GM18870 (cell line): ENCODE measurements around the gene ZFYVE1.
A peak's percentile ranks its signal among the peaks of the same experiment; 100 is the strongest.
"Not testable (repeated sequence)": the region's sequence is repeated elsewhere in the genome, so short reads cannot be mapped to it uniquely, and the experiment has no call there.

Experiments
- ATAC-seq: cut with Tn5 transposase; IDR thresholded peaks from one replicate; pipeline ENCODE4 v1.9.1; 2021; ENCODE audit warnings: moderate library complexity; ENCODE audit not compliant: unreplicated experiment

The ZFYVE1 gene

GRCh38 chr14:72961579-72962335 lies 65.1 kb downstream of the ZFYVE1 start:
- ATAC-seq = no peak

- ATAC-seq = not testable (repeated sequence)
Measured at GRCh38 chr14:72961016-72961415, 65.9 kb downstream of the ZFYVE1 start.

- ATAC-seq = no peak
Measured at GRCh38 chr14:72958548-72958947, 68.4 kb downstream of the ZFYVE1 start.

GRCh38 chr14:72957213-72957612 lies 69.7 kb downstream of the ZFYVE1 start:
- no peak for ATAC-seq

- ATAC-seq = not testable (repeated sequence)
Measured at GRCh38 chr14:72956741-72957140, 70.2 kb downstream of the ZFYVE1 start.

GRCh38 chr14:72952171-72952570 lies 74.7 kb downstream of the ZFYVE1 start:
- no peak for ATAC-seq

- no peak for ATAC-seq
Measured at GRCh38 chr14:72948481-72949138, 78.3 kb downstream of the ZFYVE1 start.

- ATAC-seq = no peak
Measured at GRCh38 chr14:72947366-72948160, 79.3 kb downstream of the ZFYVE1 start.

GRCh38 chr14:72946491-72946890 lies 80.4 kb downstream of the ZFYVE1 start:
- no peak for ATAC-seq

GRCh38 chr14:72945356-72946027 lies 81.4 kb downstream of the ZFYVE1 start:
- no peak for ATAC-seq

GRCh38 chr14:72943876-72944430 lies 83.0 kb downstream of the ZFYVE1 start:
- ATAC-seq = no peak

GRCh38 chr14:72942934-72943333 lies 84.0 kb downstream of the ZFYVE1 start:
- ATAC-seq = no peak

GRCh38 chr14:72941286-72941985 lies 85.5 kb downstream of the ZFYVE1 start:
- ATAC-seq = no peak

- no peak for ATAC-seq
Measured at GRCh38 chr14:72939630-72940029, 87.3 kb downstream of the ZFYVE1 start.

- no peak for ATAC-seq
Measured at GRCh38 chr14:72932893-72933292, 94.0 kb downstream of the ZFYVE1 start.

GRCh38 chr14:72929316-72930080 lies 97.4 kb downstream of the ZFYVE1 start:
- ATAC-seq = no peak

GRCh38 chr14:72928872-72929271 lies 98.0 kb downstream of the ZFYVE1 start:
- no peak for ATAC-seq

- peak; percentile 93 for ATAC-seq
Measured at GRCh38 chr14:72926292-72927028, 100.4 kb downstream of the ZFYVE1 start, which contains the start of gene DCAF4. Gene DCAF4, plus strand, starts transcription at chr14:72926464. Its CDS starts 11,515 bp downstream, at chr14:72937979.
